Right lobe of liver (tissue), 4 donors: ENCODE measurements around the gene GRHL3.

Source experiments
- CTCF ChIP-seq, 4 donors: fragments of 200-600 bp in 3 of 4; fragments of 450-650 bp in 1 of 4; IDR thresholded peaks; one replicate each; pipeline versions ENCODE4 v1.5.1 to v1.8.0; 2016 to 2022; ENCODE audit warnings: antibody characterized with exemption in 4 of 4, mild to moderate bottlenecking in 2 of 4
- POLR2A ChIP-seq: fragments of 450-650 bp; IDR thresholded peaks from one replicate; pipeline ENCODE4 v1.6.1; 2017; ENCODE audit warnings: antibody characterized with exemption, mild to moderate bottlenecking
- donor health status: DM: no; HTN: no; CAD: no.
- donor health status: DM: no; HTN: no; CAD: no.
- donor health status: DM: no; HTN: yes; CAD: no.

- TF ChIP-seq CTCF (IDR thresholded peaks at IDR 0.05) = no peak
- TF ChIP-seq POLR2A = no peak
Observed at GRCh38 chr1:24317081-24317480, 2.1 kb upstream of the GRHL3 start.
